HS-27A (cell line): ENCODE measurements around the gene TUBGCP2.

Source experiments
- DNase-seq: peaks from one replicate; pipeline ENCODE4 v3.0.0-alpha.2; 2012; ENCODE audit warnings: low read depth, missing footprints

Gene TUBGCP2, protein sequence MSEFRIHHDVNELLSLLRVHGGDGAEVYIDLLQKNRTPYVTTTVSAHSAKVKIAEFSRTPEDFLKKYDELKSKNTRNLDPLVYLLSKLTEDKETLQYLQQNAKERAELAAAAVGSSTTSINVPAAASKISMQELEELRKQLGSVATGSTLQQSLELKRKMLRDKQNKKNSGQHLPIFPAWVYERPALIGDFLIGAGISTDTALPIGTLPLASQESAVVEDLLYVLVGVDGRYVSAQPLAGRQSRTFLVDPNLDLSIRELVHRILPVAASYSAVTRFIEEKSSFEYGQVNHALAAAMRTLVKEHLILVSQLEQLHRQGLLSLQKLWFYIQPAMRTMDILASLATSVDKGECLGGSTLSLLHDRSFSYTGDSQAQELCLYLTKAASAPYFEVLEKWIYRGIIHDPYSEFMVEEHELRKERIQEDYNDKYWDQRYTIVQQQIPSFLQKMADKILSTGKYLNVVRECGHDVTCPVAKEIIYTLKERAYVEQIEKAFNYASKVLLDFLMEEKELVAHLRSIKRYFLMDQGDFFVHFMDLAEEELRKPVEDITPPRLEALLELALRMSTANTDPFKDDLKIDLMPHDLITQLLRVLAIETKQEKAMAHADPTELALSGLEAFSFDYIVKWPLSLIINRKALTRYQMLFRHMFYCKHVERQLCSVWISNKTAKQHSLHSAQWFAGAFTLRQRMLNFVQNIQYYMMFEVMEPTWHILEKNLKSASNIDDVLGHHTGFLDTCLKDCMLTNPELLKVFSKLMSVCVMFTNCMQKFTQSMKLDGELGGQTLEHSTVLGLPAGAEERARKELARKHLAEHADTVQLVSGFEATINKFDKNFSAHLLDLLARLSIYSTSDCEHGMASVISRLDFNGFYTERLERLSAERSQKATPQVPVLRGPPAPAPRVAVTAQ

DNA sequence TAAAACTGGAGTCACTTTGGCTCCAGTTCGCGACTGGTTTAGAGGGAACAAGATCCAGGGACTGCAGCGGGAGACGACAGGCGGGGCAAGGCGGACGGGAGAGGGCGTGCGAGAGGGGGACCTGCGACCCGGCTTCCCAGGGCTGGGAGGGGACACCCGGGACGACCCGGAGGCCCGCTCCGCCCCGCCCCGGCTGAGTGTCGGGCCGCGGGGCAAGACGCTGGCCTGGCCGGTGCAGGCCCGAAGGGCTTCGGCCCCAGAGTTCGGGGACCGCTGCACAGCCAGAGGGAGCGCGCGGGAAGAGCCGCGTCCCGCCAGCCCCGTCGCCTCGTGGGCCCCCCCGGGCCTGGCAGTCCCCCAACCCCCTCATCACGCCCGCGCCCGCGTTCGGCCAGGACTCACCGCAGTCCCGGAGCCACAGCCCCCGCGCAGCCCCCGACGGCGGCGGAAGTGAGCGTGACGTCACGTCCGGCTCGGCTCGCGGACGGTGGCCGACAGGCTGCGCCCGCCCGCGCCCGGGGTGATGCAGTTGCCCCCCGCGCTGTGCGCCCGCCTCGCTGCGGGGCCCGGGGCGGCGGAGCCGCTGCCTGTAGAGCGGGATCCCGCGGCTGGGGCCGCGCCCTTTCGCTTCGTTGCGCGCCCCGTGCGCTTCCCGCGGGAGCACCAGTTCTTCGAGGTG, at the start of gene TUBGCP2, which contains the start of gene ZNF511:
Gene TUBGCP2, minus strand, starts transcription at position 452 of the 679 bp plus-strand sequence. CDS start 5,931 bp downstream, outside the sequence.
Gene ZNF511, plus strand, starts transcription at position 494 of the 679 bp plus-strand sequence. Its CDS starts 30 bp downstream, at position 524.
- no peak for DNase-seq

DNA sequence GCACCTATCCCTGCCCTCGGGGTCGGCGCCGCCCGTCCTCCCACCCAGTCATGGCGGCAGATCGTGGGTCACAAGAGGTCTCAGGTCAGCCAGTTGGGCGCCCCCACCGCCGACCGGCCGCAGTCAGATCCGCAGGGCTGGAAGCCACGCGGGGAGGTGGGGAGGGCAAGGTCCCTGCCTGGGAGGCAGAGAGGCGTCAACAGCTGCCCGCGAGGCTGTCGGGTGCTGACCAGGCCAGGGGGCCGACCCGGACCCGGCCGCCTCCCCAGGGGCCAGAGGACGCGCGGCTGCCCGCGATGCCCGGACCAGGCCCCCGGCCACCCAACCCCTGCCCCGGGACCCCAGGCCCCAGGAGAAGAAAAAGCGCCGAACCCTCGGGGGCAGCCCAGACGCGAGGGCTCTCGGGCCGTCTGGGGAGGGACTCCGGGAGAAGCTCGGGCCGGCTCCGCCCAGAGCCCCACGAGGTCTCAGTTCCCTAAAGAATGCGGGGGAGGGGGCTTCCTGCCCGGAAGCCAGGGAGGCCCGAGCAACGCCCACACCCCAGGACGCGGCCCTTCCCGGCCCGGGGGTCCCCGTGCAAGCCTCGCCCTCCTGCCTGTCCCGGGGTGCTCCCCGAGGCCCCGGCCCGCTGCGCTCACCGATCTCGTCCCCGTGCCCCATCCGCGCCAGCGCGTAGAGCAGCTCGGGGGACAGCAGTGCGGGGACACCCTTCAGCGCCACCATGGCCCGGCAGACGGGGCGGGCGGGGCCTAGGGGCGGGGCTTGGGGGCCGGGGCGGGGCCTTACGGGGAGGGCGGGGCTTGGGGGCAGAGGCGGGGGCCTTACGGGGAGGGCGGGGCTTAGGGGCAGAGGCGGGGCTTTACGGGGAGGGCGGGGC, 48.9 kb upstream of the TUBGCP2 start, which contains the start of gene FUOM:
Gene FUOM, minus strand, starts transcription at position 735 of the 877 bp plus-strand sequence. Its CDS starts 12 bp downstream, at position 723.
- no peak for DNase-seq

DNA sequence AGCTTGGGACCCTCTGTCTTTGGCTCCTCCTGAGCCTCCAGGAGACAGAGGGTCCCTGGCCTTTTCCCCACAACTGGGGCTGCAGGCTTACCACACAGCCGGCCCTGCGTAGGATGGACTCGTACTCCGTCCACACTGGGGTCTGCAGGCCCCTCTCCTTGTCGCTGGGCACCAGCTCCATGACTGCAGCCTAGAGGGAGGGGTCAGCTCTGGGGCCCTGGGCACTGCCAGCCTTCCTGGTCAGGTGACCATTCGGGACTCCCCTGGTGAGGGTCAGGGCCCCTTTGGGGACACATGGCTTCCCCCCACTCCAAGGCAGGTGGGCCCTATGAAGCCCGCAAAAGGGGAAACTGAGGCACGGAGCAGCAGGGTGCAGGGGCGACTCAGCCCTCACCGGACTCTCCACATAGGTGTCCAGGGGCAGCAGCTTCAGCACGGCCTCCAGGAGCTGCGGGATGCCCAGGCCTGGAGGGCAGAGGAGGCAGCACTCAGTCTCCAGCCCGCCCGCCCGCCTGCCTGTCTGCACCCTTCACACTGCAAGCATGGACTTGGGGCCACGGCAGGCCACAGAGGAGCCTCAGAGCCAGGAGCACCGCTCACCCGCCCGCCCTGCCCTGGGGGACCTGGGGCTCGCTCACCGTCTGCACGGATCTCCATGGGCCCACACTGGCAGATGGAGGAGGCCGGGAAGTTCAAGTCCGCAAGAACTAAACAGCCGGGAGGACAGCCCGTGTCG, 48.0 kb upstream of the TUBGCP2 start:
- no peak for DNase-seq

DNA sequence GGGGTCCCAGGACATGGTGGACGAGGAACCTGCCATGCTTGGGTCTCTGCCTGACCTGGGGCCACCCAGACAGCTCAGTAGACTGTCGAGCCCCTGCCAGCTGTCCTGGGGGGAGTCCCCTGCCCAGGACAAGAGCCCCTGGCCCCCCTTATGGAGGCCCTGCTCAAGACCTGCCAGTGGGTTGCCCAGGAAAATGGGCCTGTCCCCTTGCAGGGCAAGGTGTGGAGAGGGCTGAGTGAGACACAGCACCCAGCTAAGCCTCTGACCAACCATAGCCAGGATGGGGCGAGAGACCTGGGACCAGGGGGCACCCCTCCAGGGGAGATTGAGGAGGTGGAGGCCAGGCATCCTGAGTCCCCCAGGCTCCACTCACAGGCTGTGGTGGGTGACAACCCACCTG, 47.3 kb upstream of the TUBGCP2 start:
- no peak for DNase-seq

DNA sequence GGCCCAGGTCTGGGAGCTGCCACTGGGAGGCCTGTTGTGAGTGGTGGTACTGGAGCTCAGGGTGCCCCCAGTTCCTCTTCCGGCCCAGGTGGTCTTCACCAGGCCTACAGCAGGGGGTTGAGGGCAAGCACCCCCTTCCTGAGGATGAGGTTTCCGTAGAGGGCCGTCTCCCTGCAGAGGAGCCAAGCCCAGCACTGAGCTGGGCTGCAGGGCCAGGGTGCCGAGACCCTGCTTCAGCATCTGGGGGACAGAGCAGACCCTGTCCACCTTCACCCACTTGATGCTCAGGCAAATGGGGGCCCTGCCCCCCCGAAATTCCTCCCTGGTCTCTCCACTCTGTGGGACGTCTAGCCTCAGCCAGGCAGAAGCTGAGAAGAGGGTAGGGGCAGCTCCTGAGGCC, 46.6 kb upstream of the TUBGCP2 start:
- no peak for DNase-seq

DNA sequence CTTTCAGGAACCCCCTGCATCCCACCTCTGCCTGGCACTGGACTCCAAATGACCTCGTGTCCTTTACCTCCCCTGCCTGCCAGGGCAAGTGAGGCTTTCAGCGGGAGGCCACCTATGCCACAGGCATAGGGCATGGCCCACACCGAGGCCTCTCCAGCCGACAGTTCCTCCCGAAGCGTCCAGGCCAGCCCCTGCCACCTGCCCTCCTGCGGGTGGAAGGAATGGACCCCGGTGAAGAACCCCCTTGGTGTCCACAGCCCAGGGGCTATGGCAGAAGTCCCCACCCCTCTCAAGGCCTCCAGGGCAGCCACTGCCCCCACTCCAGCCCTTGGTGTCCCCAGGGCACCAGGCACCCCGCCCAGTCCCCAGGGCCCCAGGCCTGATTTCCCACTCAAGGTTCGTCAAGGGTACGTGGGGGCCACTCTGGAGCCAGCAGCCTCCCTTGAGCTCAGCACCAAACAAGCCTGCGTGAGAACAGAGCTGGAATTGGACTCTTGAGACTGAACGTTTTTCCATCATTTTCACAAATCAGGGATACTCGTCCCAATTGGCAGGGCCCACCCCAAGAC, 46.1 kb upstream of the TUBGCP2 start:
- no peak for DNase-seq

DNA sequence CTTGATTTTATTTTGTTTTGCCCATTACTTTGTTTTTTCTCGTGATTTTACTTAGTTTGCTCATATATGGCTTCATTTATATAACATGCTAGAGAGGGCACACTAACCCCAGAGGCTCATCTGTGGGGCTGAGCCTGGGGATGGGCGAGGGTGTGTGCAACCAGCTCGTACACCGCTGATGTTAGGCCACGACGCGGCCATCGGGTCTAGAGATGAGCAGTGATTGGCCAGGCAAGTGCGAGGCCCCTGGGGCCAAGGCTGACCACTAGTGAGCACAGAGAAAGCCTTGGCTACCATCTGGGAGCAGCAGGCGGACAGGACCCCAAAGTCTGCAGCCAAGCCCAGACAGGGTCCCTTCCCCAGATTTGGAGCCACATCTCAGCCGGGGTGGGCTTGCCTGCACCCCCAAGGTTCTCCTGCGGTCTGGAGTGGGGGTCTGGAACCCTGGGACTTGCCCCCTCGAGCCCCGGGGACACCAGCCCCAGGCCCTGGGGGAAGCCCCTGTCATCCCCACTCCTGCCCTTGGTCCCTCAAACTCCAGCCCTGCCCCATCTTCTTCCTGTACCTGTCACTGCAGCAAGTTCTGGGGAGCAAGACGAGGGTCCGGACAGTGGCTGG, 45.4 kb upstream of the TUBGCP2 start:
- no peak for DNase-seq

DNA sequence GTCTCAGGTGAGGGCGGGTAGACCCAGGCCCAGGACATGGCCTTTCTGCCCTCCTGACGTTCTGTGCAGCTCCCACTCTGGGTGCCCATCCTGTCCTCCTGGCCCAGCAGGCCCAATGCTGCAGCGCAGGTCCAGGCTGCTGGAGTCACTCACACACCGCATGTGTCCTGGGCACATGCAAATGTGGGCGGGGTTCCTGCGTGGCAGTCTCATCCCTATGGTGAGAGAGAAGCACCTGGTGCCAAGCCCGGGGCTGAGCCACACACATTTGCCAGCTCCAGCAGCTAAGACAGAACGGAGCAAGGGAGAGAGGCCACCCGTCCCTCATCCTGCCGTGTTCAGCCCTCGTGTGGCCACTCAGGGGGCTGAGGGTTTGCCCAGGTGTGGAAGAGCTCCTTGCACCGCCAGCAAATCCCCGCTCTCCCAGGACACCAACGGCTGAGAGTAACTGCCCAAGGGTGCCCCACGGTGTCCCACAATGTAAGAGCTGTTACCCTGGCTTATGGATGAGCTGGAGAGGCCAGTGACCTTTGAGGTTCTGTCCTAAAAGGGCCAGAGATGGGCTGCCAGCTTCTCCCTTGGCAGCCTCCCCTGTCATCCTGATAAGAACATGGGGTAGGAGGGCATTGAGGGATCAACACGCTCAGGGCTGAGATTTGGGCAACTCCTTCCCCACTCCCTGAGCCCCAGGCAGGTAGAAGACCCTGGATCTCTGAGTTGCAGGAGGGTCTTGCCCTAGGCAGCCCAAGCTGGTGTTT, 44.7 kb upstream of the TUBGCP2 start:
- DNase-seq = no peak

DNA sequence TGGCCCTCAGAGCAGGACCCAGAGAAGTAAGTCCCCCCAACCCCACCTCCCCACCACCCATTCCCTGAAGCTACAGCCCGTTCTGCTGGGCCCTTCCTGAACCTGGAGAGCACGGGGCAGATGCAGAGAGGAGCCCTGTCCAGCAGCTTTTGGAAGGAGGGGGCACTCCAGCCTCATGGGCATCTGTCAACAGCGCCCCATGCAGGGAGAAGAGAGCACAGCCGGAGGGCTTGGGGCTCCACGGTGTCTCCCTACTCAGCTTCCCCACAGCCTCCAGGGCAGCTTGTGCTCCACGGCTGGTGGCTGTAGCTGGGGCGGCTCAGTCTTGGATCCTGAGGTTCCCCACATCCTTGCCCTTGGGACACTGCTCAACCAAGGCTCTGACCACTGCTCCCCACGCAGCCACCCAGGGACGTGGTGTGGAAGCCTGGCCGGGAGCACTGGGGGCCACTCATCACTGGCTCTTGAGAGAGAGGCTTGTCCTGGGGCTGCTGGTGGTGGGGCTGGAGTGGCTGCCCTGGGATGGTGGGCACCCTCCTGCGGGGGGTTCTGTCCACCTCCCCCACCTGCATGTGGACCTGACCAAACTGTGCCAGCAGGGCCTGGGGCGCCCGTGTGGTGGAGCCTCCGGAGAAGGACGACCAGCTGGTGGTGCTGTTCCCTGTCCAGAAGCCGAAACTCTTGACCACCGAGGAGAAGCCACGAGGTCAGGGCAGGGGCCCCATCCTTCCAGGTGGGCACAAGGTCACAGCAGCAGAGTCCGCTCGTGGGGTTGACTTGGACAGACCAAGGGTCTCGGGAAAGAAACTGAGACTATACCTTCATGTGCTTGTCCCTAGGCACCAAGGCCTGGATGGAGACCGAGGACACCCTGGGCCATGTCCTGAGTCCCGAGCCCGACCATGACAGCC, 43.0 kb upstream of the TUBGCP2 start:
- no peak for DNase-seq

DNA sequence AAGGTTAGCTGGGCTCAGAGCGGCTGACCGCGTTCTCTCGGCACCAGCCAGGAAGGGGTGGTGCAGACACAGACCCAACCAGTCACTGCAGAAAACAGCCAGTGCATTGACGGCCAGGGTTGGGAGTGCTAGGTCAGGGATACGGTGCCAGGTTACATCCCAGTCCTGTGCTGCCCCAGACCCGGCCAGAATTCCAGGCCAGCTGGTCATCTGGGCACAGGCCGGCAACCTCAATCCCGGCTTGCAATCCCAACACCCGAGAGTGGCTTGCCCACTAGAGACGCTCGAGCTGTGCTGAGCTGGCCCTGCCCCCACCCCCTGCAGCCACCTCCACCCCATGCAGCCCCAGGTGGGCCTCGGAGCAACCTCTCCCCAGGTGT, 42.3 kb upstream of the TUBGCP2 start:
- DNase-seq = no peak

DNA sequence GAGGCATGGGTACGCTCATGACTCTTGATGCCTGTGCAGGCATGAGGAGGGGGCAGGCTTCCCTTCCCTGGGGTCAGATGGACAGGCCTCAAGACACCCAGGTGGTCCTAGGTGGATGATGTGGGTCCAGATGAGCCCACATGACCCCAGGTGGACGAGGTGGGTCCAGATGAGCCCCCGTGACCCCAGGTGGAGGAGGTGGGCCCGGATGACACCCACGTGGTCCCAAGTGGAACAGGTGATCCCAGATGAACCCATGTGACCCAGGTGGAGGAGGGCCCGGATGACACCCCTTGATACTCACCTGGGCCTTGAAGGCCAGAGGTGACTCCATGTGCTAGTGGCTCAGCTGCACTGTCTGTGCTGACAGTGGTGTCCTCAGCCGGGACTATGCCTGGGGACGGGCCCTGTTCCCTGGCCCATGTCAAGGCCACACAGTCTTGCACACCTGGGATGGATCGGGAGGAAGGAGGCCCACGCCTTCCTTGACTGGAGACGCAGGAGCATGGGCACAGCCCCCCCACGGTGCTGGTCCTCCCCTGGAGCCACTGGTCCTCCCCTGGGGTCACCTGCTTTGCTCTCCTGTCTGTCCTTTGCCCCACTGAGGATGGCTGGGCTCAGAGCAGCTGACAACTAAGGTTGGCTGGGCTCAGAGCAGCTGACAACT, 41.7 kb upstream of the TUBGCP2 start:
- DNase-seq = no peak

DNA sequence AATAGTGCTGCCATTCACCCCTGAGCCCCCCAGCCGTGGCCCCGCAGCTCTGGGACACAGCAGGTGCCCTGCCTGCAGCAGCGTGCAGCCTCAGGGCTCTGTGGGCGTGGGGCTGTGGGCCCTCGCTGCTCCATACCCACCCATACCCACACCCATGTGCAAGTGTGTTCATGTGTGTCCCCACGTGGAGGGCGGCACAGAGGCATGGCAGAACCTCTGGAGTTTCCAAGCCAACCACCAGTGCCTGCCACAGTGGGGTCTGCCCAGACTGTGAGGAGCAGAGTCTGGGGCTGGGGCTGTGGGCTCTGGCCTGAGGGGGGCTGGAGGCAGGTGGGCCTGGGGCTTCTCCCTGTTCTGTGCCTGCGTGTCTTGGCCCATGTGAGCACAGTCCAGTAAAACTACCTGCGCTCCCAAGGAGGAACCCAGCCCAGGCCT, 40.9 kb upstream of the TUBGCP2 start:
- no peak for DNase-seq

DNA sequence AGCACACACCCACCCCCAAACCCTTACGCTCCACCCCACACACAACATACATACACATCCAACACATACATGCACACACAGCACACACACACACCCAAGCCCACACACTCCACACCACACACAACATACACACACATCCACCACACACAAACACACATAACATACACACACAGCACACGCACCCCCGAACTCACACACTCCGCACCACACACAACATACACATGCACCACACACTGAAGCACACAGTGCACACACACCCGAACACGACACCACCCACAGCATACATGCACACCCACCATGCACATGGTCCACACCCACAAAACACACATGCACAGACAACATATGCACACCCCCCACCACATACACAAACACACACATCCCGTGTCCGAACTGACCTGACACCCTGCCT, 40.5 kb upstream of the TUBGCP2 start:
- no peak for DNase-seq

DNA sequence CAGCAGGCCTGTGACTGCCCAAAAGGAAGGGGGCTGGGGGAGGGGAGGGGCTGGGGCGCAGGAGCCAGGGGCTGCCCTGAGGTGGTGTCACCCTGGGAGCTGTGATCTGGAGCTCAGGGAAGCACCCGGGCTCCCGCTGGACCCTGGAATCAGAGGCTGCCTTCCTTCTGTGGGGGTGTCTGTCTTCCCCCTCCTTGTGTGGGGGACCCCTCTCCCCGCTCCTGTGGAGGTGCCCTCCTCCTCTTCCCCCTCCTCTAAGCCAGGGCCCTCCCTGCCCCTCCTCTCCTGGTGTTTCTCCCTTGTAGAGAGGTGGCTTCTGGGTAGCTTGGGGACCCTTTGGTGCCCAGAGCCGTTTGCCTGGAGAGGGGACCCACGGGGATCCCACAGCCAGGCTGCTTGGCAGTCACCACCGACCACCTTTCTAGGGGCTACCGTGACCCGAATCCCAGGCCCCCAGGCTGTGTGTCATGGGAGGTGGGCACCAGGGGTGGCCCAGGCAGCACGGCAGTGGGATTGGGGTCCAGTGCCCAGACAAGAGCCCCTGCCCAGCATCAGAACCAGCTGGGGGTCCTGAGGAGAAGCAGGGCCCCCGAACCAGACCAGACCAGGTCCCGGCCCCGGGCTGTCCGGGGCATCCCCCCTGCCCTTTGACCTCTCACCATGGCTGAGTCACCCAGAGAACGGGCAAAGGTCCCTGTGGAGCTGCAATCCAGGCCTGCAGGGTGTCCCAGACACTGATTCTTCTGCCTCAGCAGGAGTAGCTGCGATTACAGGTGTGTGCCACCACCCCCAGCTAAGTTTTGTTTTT, 39.2 kb upstream of the TUBGCP2 start:
- no peak for DNase-seq

DNA sequence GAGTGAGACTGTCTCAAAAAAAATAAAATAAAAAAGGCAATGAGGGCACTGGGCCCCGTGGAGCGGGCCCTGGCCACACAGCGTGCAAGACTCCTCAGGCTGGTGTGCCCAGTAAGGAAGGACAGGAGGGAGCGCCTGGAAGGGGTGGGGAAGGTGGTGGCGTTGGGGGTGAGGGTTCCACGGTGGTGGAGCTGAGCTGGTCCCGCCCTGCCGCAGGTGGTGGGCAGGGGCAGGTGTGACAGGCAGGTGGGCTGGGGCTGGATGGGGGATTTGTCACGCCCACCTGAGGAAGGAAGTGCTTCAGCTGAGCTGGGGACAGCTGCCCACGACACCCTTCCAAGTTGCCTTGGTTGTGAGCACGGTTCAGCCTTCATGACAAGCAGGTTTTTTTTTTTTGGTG, 37.7 kb upstream of the TUBGCP2 start:
- DNase-seq = no peak

DNA sequence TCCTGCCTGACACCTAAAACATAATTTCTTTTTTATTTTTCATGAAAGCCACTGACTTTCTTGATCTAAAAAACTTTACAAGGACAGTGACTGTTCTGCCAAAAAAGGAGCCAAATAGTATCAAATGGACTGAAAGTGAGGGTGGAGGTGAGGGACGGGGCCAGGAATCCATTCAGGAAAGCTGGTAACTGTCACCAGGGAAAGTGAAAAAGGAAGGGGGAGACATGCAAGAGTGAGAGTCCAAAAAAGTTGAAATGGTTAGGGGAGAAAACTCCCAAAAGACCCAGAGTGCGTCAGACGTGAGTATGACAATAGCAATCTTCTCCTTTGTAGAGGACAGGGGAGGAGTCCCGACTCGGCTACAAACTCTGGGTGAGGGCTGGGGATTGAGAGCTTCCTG, 35.6 kb upstream of the TUBGCP2 start:
- no peak for DNase-seq
